HuH-7 (cell line): ENCODE data around the gene SPATA32.
"Not testable (repeated sequence)": the region's sequence is repeated elsewhere in the genome, so short reads cannot be mapped to it uniquely, and the experiment has no call there.

Experiments used
- DNase-seq: peaks from one replicate; pipeline ENCODE4 v3.0.0; 2011; ENCODE audit warnings: low spot score

The SPATA32 gene

GRCh38 chr17:45261577-45262515 is at the start of gene SPATA32:
Gene SPATA32, minus strand, starts transcription at chr17:45262094. Its CDS starts 78 bp downstream, at chr17:45262016.
- no peak for DNase-seq

GRCh38 chr17:45311401-45311759 is 49.5 kb upstream of the SPATA32 start:
- no peak for DNase-seq

GRCh38 chr17:45310380-45311324 is 48.8 kb upstream of the SPATA32 start:
- no peak for DNase-seq

- DNase-seq: no peak
These were observed 47.5 kb upstream of the SPATA32 start for GRCh38 chr17:45309400-45309799.

GRCh38 chr17:45308840-45309239 is 46.9 kb upstream of the SPATA32 start:
- no peak for DNase-seq

- DNase-seq: no peak
These were observed 46.1 kb upstream of the SPATA32 start for GRCh38 chr17:45308016-45308365.

GRCh38 chr17:45307290-45308015 is 45.6 kb upstream of the SPATA32 start:
- DNase-seq: no peak

GRCh38 chr17:45306623-45307022 is 44.7 kb upstream of the SPATA32 start:
- DNase-seq: no peak

- DNase-seq: no peak
These were observed 44.2 kb upstream of the SPATA32 start for GRCh38 chr17:45306094-45306493.

- DNase-seq: no peak
These were observed 43.7 kb upstream of the SPATA32 start for GRCh38 chr17:45305530-45306087.

GRCh38 chr17:45302649-45303173 is 40.8 kb upstream of the SPATA32 start:
- DNase-seq: no peak

- not testable (repeated sequence) for DNase-seq
These were observed 40.3 kb upstream of the SPATA32 start for GRCh38 chr17:45302220-45302619.

GRCh38 chr17:45301674-45302073 is 39.8 kb upstream of the SPATA32 start:
- no peak for DNase-seq

GRCh38 chr17:45300060-45300751 is 38.3 kb upstream of the SPATA32 start:
- DNase-seq: no peak

GRCh38 chr17:45299361-45299760 is 37.5 kb upstream of the SPATA32 start:
- no peak for DNase-seq

GRCh38 chr17:45298546-45299285 is 36.8 kb upstream of the SPATA32 start:
- no peak for DNase-seq

GRCh38 chr17:45296833-45297124 is 34.9 kb upstream of the SPATA32 start:
- DNase-seq: no peak

- DNase-seq: no peak
These were observed 34.3 kb upstream of the SPATA32 start for GRCh38 chr17:45296003-45296832.

GRCh38 chr17:45294506-45294905 is 32.6 kb upstream of the SPATA32 start:
- DNase-seq: no peak
